Effector CD4-positive, alpha-beta T cell (primary cell): ENCODE data around the gene PSMB11.

Experiments used
- DNase-seq: peaks from one replicate; pipeline ENCODE4 v3.0.0-alpha.2; 2020

PSMB11 gene

DNA sequence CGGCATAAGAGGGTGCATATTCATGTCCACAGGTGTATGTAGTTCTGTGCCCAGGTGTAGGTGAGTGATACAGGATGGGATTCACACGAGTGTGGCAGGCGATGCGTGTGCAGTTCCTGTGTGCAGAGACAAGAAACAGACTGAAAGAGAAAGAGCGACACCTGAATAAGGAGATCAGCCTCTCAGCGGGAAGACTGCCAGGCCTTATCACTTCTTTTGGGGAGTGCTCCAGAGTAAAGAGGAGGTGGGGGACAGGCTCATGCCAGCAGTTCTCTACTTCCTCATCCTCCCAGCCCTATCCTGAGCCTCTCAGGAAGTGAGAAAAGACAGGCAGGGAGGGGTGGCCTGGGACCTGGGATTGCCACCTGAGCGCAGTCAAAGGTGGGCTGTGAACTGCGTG lies 2.8 kb downstream of the PSMB11 start:
- no peak for DNase-seq

DNA sequence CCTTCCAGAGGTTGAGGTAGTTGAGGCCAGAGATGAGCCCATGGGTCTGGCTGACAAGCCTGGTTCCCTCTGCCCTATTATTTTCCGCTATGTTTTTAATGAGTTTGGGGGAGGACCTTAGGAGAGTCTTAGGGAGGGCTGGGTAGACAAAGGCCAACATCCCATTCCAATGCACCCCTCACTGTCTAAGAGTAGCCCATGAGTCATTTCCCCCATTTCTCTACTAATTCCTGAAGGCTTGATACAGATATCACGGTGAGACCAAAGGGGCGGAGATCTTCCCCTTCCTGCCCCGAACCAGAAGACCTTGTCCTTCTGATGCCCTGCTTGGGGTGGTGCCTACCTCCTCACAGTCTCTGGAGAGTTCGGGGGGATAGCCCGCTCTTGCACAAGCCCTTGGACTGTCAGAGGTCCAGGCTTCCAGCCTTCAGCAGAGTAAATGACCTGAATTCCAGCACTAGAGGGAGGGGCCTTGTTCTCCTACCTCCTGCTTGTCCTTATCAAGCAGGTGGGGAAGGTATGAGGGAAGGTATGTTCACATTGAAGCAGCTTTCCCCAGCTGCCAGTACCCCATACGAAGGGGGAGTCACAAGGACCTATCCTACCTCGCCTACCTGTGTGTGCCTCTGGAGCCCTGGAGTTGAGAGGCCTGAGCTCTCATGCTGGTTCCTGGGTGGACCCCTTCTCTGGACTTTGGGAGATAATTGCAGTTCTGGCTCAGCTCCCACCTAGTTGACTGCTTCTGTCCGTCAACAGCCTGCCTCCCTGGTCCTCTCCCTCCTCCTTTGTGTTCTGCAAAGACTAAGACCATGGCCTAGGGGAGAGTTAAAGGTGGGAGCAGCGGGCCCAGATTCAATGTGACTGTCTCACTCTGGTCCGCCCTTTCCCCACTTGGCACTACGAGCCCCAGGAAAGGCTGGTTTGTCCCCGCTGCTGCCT lies 3.7 kb downstream of the PSMB11 start:
- DNase-seq, result no peak

DNA sequence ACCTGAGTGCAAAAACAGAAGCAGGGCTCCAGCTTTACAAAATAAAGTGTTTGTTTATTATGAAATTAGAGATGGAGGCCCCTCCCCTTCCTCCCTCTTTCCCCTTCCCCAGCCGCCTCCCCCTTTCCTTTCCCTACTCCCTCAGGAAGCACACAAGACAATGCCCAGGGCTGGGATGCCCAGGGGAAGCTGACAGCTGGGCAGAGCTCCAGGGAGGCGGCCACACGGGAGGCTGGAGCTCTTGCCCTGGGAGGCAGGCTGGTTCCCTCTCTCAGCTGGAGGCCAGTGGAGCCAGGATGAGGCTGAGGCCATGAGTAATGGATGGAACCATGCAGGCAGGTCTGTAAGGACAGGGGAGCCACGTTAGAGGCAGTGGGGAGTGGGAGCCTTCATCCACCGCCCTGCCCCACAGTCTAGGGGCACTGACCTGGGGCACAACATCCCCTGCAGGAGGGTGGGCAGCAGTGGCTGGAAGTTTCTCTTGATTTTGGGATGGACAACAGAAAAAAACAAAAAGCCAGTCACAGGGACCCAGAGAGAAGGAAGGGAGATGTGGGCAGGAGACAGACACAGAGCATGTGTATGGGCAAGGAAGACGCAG lies 5.1 kb downstream of the PSMB11 start:
- DNase-seq, result no peak

DNA sequence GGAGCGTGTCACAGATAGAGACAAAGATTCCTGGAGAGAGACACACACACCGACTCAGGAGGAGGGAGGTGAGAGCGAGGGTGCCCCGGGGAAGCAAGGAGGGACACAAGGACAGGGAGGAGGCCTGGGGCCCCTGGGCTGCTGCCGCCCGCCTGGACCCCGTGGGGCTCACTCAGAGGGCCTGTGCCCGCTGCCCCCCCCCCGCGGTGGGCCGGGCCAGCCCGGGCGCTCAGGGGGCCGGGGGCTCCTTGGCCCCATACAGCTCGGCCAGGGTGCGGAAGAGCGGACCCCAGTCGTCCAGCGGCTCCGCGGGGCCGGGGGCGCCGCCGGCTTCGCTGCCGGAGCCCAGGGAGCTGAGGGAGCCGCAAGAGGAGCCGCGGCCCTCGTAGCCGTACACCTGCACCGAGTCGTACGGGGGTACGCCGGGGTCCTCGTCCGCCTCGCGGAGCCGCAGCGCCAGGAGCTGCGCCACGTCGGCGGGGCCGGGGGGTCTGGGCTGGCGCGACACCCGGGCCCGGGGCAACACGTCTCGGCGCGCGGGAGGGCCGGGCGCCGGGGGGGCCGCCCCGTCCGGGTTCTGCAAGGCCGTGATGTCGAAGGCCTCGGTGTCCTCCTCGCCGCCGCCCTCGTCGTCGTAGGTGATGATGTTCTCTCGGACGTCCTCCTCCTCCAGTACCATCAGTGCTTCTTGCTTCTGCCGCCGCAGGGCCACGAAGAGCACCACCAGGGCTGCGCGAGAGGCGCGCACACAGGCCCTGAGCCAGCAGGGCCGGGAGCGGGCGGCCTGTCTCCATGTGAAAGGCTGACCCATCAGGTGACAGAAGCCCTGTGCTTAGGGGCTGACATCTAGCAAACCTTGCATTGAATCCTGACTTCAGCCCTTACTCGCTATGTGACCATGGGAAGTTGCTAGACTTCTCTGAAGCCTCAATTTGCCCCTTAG lies 6.0 kb downstream of the PSMB11 start:
- no peak for DNase-seq

DNA sequence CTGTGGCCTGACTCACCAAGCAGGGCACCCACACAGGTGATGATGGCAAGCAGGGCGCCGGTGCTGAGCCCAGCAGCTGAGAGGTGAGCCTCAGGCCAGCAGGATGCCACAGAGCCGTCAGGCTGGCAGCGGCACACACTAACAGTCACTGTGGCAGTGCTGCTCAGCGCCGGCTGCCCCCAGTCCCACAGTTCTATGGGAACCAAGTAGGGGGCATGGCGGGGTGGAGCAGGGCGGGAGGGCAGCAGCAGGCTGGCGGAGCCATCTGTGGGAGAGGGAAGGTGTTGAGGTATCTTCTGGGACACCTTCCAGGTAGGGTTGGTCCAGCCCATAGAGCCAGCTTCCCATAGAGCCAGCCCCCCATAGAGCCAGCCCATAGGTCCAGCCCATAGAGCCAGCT lies 7.0 kb downstream of the PSMB11 start:
- DNase-seq, result no peak

DNA sequence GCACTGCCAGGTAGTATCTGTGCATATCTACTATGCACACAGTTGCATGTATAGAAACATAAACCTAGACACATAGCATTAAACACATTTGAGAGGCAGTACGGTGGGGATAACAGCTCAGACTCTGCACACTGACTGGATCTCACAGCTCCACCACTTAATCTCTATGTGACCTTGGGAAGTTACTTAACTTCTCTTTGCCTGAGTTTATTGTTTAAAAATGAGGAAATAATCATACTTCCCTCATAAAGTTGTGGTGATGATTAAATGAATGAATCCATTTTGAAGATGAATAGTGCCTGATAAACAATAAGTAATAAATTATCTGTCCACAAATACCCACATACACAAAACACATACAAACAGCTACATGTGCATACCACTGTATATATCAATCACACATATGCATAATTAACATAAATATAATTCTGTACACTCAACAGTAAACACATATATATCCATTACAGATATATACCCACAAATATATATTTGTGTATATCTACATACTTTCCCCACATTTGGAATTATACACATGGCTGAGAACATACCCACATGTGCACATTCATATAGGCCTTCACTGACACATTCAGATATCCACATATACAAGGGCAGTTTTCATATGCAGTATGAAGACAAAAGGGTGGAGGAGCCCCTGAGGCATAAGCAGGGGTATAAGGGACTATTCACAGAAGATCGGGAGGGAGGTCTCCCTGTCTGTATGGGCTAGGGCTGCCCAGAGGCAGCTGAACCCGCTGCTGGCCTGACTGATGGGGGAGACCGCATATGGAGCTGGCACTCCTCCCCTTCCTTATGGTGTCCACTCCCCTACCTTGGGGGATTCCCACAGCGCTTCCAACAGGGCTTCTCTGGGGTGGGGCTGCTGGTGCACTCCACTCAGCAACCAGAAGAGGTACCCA lies 9.4 kb downstream of the PSMB11 start:
- DNase-seq, result no peak

DNA sequence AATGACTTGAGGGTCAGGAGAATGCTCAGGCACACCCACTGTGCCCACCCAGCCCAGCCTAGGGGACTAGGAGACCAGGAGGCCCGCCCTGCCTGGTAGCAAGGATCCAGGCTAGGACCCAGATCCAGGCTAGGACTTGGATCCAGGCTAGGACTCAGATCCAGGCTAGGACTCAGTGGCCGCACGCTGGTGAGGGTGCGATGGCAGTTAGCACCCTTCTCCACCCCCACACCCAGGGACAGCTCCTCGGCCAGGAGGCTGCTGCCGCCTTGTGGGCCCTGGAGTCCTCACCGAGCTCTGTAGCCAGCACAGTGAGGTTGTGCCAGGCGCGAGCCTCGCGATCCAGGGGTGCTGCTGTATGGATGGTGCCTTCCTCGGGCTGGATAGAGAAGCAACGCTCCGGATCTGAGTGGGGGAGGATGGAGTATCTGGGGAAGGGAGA lies 10.2 kb downstream of the PSMB11 start:
- DNase-seq, result no peak

DNA sequence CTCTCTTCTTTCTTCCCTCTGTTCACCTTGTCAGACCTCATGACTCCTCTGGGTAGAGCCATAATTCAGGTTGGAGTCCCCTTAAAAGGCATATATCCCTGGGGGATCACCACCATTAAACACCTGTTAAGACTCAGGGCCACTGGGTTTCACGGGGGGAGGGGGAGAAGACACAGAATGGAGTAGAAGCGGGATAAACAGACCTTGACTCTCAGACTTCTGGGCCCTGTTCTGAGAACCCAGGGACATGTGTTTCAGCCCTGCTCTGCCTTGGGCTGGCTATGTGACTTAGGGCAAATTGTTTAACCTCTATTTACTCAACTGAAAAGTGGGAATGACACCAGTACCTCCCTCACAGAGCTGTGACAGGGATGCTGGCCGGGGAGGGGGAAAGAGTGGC lies 10.7 kb downstream of the PSMB11 start:
- no peak for DNase-seq

DNA sequence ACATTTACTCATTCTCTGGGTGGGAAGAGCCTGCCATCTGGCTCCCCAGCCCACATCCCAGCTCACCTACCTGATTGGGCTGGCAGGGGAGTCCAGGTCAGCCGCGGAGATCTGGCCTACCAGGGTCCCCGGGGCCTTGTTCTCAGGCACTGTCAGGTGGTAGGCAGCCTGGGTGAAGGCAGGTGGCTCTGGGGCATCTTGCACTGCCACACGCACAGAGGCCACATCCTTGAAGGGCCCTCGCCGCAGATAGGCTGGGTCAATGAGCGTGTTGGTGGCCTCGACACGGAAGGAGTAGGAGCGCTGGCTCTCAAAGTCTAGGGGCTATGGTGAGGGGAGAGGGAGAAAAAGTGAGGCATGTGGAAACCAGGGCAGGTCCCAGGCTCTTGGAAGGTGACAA lies 11.4 kb downstream of the PSMB11 start:
- no peak for DNase-seq

DNA sequence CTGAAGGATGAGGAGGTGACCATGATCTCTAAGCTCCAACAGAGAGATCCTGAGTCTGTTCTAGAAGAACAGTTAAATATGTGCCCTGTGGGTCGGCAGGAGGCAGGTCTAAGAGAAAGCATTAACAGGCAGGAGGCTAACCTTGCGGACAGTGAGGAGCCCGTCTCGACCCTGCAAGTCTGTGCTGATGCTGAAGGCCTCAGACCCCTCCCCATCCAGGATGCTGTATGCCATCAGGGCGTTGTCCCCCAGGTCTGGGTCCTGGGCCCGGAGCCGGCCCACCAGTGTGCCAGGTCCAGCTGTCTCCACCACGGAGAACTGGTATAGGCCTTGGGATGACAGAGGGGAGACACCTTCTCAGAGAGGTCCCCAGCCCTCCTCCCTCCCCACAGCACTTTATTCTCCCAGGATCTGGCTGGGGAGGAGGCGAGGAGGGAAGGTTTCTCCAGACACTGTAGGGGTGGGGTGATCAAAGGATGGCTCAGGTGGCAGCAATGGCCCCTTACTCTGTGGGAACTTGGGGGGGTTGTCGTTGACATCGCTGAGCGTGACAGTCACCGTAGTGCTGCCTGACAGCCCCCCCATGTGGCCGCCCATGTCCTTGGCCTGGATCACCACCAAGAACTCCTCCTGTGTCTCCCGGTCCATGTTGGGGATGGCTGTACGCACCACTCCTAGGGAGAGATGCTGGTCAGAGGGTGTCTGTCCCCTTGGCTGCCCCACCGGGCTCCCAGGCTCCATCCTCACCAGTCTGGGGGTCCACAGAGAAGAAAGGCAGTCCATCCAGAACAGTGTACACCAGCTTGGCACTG lies 12.2 kb downstream of the PSMB11 start:
- DNase-seq, result no peak

DNA sequence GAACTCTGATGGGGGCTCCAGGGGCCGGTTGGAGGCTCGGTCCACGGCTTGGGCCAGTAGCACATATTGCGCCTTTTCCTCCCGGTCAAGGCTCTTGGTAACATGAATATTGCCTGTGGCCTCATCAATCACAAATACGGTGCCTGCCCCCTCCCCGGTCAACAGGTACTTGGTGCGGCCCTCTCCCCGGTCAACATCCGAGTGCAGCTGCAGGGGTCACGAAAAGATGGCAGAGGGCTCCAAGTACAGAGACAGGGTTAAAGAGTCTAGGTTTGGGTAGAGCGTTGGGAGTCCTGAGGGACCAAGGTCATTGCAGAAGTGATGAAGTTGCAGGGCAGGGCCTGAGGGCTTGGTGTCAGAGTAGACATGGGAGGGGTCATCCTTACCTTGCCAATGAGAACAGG lies 13.1 kb downstream of the PSMB11 start:
- no peak for DNase-seq

DNA sequence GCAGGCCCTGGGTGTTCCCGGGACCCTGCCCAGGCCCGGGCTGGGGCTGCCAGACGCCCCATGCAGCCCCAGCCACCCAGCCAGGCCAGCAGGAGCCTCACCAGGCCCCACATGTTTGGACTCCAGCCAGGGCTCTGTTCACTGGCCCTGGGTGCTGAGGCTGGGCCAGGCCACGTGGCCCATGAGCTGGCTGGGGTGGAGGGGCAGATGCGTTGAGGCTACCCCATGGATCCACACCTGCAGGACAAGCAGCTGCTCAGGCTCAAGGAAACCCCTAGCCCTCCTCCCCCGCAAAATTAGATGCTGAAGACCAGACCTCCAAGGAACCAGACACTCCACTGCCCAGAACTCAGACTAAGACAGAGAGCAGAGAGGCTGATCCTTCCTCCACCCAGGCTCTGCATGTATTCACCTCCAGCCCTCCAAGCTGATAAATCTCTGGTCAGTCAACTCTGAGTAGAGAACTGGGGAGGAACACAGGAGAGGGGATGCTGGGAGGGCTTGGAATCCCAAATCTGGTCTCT lies 13.7 kb downstream of the PSMB11 start:
- DNase-seq, result no peak

DNA sequence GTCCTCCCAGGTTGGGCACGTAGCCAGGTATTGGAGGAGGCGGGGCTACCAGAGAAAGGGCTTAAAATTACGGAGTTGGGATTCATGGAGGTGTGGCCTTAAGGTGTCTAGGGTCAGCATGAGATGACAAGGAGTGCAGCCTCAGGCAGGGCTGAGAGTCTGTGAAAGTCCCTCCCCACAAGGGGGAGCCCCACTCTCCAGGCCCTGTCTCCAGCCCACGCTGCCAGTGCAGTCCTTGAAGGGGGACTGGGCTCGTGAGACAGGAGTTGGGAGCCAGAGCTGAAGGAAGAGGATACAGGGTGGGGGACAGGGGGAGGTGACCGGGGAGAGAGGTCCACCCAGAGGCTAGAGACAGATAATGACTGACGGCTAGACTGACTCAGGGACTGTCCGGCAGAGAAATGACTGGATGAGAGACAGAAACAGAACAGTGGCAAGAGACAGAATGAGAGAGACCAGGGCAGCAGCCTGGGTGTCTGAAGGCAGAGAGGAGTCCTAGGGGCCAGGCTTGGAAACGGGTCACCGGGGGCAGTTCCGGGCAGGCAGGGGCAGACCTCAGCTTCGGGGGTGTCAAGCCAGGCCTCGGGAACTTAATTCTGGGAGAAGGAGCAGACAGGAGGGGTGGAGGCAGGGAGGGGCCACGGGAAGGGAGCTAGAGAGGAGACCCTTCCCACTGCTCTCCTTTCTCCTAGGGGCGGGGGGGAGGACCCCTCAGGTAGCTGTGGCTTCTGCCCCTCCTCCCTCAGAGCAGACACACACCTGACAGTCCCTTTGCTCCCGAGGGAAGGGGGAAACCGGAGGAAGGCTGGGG lies 14.3 kb downstream of the PSMB11 start:
- DNase-seq, result peak; percentile 64

DNA sequence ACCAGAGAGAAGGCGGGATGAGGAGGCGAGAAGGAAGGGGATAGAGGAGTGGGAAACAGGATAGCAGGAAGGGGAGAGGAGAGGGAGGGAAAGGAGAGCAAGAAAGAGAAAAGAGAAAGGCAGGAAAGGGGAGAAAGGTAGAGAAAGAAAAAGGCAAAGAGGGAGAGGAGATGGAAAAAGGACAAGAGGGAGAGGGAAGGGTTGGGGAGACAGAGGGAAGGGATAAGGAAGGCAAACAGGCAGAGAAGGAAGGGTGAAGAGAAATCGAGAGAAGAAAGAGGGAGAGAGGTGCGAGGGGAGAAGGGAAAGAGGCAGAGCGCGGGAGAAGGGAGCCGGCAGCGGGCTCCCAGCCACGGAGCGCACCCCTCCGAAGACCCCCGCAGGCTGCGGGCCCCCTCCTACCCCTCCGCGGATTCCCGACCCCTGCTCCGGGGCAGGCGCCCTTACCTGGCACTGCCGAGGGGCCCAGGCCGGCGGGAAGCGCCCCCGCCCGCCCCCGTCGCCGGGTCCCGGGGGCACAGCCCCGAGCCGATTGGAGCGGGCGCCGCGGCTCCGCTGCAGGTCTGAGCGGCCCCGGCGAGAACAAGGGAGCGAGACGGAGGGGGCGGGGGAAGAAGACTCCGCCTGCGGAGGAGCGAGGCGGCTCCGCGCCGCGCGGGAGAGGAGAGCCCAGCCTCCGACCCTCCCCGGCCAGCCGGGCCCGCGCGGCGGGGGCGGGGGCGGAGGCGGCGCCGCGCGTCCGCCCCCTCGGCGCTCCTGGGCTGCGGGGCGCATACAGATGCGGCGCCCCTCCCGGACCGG lies 15.1 kb downstream of the PSMB11 start, which contains the start of gene CDH24:
TSS of gene CDH24 (minus strand) at position 565 of the 801 bp plus-strand sequence. CDS start 1,787 bp downstream, outside the sequence.
- peak; percentile 64 for DNase-seq

DNA sequence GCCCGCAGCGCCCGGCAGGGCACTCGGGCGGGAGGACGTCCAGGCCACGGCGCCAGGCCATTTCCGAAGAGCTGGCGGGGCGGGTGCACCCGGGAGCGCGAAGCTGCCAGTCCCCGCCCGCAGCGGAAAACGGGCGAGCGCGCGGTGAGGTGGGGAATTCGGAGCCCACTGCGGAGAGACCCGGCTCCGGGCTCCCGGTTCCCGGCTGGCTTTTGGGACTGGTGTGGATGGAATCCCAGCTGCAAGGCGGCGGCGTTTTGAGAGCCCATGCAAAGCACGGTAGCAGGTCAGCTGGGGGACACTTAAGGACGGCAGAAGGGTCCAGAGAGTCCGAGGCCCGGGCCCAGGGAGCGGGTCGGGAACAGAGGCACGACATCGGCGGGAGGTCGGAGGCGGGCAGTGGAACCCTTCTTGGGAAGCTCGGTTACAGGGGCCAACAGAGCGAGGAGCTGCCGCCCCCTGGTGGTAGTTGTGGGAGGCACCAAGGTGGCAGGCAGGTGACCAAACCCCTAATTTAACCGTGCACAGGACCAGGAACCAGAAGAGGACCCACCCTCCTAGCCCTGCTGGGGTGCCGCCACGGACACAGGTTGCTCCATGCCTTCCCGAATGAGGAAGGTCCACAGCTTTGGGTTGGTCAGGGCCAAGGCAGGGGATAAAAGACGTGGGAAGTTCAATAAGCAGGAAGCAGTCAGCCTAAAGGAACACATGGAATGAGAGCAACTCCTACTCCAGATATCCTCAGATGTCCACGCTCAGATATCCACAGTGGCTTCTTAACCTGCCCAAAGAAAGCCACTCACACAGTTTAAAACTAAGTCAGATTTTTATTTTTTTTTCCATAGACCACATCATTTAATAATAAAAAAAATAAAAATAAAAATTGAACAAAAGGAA lies 16.0 kb downstream of the PSMB11 start:
- DNase-seq, result peak; percentile 85

DNA sequence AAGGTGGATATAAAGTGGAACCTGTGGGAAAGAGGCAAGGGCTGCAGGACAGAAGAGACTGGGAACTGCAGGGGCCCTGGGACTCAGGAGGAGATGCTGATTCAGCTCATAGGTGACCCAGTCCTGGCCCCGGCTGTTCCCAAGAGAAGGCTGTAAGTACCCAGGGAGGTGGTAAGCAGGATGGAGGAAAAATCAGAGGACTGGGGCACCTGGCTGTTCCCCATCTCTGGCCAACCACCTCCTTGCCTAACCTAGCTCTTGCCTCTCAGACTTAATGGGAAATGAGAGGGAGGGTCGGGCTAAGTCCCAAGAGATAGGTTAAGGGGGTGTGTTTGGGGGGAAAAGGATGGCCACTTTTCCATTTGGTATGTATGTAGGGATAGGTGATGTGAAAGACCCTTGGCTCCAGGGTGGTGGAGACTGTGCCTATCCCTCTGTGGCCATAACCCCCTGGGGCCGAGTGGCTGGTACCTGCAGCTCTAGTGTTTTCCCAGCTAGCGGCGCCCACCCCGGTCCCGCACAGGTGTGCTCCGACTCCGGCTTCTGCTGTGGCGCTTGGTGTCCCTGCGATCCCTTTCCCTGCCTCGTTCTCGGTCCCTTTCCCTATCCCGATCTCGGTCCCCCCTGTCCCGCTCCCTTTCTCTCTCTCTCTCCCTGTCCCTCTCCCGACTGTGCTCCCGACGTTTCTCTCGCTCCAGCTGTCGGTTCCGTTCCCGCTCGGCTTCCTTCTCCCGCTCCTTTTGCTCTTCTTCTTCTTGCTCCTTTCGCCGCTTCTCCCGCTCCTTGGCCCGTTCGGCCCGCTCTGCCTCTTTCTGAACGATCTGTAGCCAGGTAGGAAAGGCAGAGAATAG lies 16.9 kb downstream of the PSMB11 start:
- no peak for DNase-seq
